ENCODE data around the gene IQSEC3. TPM values are rescaled to one million over a fixed set of nuclear protein-coding genes. Genes with fewer than 3 reads are reported as not detected.

IQSEC3 gene
- polyA plus RNA-seq, 1 donor from 2014 or later, result 2.4 TPM

DNA sequence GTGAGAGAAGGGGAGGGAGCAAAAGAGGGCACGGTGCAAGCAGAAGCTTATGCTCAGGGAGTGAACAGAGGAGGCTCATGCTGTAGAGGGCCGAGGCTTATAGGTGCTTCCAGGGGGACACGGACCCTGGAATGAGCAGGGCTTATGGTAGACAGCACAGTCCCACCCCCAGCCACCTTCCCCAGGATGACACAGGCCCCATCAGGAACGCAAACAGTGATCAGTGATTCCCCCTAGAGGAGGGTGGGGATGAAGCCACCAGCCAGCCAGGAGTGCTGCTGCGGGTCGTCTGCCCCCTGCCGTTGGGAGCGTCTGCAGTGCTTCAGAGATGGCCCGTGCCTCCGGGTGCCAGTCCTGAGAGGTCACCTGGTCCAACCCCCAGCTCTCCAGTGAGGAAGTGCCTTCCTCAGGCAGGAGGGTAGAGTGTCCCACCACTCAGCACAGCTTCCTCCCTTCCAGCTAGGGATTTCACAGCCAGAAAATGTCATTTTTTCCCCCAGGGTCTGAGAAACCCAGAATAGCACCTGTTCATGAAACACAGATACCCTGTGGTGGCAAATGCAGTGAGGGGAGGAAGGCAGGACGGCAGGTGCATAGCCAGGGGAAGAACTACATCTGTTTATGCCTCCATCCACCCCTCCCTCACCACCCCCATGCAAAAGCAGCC lies 86.6 kb downstream of the IQSEC3 start:
- Histone ChIP-seq H3K4me3 (ENCODE audit: low read length) (no peak overlapping the region), H4K20me1 (ENCODE audit: insufficient read depth) (no peaks in the 10 kb centered on the region), H3K79me2 (replicated peaks; ENCODE audit: insufficient read depth, low read length) (no peaks in the 10 kb centered on the region), H3K27me3 (ENCODE audit: insufficient read depth, low read depth, low read length) (no peaks in the 10 kb centered on the region), H3K9me2 (ENCODE audit: insufficient read depth, low read length) (no peaks in the 10 kb centered on the region), H3K4me2 (ENCODE audit: low read length) (no peak overlapping the region), H3K27ac (ENCODE audit: low read length) (no peak overlapping the region), H3K9ac (ENCODE audit: low read length) (no peak overlapping the region), H3K9me3 (ENCODE audit: low read length) (no peaks in the 10 kb centered on the region), H3F3A (ENCODE audit: insufficient read depth, low read length, poor library complexity, severe bottlenecking) (no peaks in the 10 kb centered on the region), H3K36me3 (ENCODE audit: insufficient read depth, low read length) (no peaks in the 10 kb centered on the region), H2AFZ (ENCODE audit: low read depth, low read length) (no peak overlapping the region)
- TF ChIP-seq MXI1 (conservative IDR thresholded peaks at IDR 0.05; ENCODE audit: poor library complexity, severe bottlenecking), result no peak
- TF ChIP-seq EP300 (conservative IDR thresholded peaks at IDR 0.05; ENCODE audit: poor library complexity, severe bottlenecking), result no peak
- no peak for TF ChIP-seq POLR2AphosphoS5 (IDR thresholded peaks at IDR 0.05)
- TF ChIP-seq, protein P1, sequence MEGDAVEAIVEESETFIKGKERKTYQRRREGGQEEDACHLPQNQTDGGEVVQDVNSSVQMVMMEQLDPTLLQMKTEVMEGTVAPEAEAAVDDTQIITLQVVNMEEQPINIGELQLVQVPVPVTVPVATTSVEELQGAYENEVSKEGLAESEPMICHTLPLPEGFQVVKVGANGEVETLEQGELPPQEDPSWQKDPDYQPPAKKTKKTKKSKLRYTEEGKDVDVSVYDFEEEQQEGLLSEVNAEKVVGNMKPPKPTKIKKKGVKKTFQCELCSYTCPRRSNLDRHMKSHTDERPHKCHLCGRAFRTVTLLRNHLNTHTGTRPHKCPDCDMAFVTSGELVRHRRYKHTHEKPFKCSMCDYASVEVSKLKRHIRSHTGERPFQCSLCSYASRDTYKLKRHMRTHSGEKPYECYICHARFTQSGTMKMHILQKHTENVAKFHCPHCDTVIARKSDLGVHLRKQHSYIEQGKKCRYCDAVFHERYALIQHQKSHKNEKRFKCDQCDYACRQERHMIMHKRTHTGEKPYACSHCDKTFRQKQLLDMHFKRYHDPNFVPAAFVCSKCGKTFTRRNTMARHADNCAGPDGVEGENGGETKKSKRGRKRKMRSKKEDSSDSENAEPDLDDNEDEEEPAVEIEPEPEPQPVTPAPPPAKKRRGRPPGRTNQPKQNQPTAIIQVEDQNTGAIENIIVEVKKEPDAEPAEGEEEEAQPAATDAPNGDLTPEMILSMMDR (IDR thresholded peaks at IDR 0.05; ENCODE audit: poor library complexity, severe bottlenecking), result peak; percentile 71
- TF ChIP-seq SMC3 (conservative IDR thresholded peaks at IDR 0.05; ENCODE audit: poor library complexity), result peak; percentile 69
- TF ChIP-seq, protein P2, sequence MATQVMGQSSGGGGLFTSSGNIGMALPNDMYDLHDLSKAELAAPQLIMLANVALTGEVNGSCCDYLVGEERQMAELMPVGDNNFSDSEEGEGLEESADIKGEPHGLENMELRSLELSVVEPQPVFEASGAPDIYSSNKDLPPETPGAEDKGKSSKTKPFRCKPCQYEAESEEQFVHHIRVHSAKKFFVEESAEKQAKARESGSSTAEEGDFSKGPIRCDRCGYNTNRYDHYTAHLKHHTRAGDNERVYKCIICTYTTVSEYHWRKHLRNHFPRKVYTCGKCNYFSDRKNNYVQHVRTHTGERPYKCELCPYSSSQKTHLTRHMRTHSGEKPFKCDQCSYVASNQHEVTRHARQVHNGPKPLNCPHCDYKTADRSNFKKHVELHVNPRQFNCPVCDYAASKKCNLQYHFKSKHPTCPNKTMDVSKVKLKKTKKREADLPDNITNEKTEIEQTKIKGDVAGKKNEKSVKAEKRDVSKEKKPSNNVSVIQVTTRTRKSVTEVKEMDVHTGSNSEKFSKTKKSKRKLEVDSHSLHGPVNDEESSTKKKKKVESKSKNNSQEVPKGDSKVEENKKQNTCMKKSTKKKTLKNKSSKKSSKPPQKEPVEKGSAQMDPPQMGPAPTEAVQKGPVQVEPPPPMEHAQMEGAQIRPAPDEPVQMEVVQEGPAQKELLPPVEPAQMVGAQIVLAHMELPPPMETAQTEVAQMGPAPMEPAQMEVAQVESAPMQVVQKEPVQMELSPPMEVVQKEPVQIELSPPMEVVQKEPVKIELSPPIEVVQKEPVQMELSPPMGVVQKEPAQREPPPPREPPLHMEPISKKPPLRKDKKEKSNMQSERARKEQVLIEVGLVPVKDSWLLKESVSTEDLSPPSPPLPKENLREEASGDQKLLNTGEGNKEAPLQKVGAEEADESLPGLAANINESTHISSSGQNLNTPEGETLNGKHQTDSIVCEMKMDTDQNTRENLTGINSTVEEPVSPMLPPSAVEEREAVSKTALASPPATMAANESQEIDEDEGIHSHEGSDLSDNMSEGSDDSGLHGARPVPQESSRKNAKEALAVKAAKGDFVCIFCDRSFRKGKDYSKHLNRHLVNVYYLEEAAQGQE (IDR thresholded peaks at IDR 0.05; ENCODE audit: borderline replicate concordance), result no peak
- no peak for TF ChIP-seq EZH2 (IDR thresholded peaks at IDR 0.05; ENCODE audit: borderline replicate concordance, insufficient read depth, low read length, poor library complexity, severe bottlenecking)
- no peak for TF ChIP-seq TAF1 (IDR thresholded peaks at IDR 0.05; ENCODE audit: low read depth)
- TF ChIP-seq RAD21 (conservative IDR thresholded peaks at IDR 0.05), result peak; percentile 63

DNA sequence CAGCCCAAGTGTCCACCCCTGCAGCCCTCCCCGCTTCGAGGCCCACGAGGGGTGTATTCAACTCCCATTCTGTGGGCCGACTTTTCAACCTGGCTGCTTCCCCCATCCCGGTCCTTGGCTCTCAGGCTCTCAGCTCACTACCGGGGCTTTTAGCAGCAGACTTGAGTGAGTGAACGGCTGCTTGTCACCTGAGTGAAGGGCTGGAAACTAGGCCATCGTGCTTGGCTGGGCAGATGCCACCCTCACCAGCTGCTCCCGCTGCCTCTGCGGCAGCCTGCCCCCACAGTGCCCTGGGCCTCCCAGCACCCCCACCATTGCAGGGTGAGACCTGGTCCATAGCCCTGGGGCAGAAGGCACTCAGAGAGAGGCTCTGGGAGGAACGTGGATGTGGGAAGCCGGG lies 87.5 kb downstream of the IQSEC3 start:
- no peak overlapping the region for H2AFZ ChIP-seq (ENCODE audit: low read depth, low read length)
- H3K27ac ChIP-seq (ENCODE audit: low read length), result no peak overlapping the region
- H3K4me3 ChIP-seq (ENCODE audit: low read length), result no peak overlapping the region
- no peaks in the 10 kb centered on the region for H3K9me3 ChIP-seq (ENCODE audit: low read length)
- TF ChIP-seq, protein P2 (IDR thresholded peaks at IDR 0.05; ENCODE audit: borderline replicate concordance), result no peak
- no peak overlapping the region for H3K9ac ChIP-seq (ENCODE audit: low read length)
- H3F3A ChIP-seq (ENCODE audit: insufficient read depth, low read length, poor library complexity, severe bottlenecking), result no peaks in the 10 kb centered on the region
- no peaks in the 10 kb centered on the region for H3K9me2 ChIP-seq (ENCODE audit: insufficient read depth, low read length)
- H4K20me1 ChIP-seq (ENCODE audit: insufficient read depth), result no peaks in the 10 kb centered on the region
- H3K4me2 ChIP-seq (ENCODE audit: low read length), result no peak overlapping the region
- H3K36me3 ChIP-seq (ENCODE audit: insufficient read depth, low read length), result no peaks in the 10 kb centered on the region
- no peaks in the 10 kb centered on the region for H3K27me3 ChIP-seq (ENCODE audit: insufficient read depth, low read depth, low read length)
- H3K79me2 ChIP-seq (replicated peaks; ENCODE audit: insufficient read depth, low read length), result no peaks in the 10 kb centered on the region

Measured in neural cell (in vitro differentiated cells).